CD4-positive, alpha-beta T cell treated with Interleukin-4 for 4 hours (primary cell): ENCODE results near the gene BPGM.

Experiments used
- DNase-seq: peaks from one replicate; pipeline ENCODE4 v3.0.0-alpha.2; 2020

Gene BPGM

GRCh38 chr7:134723892-134724291 is 77.2 kb downstream of the BPGM start:
- no peak for DNase-seq

- DNase-seq: no peak
These were observed 78.0 kb downstream of the BPGM start for GRCh38 chr7:134724606-134725005.

- no peak for DNase-seq
These were observed 79.9 kb downstream of the BPGM start for GRCh38 chr7:134726581-134726980.

GRCh38 chr7:134727711-134728110 is 81.1 kb downstream of the BPGM start:
- no peak for DNase-seq
